ENCODE data around the gene TMEM234. TPM values are rescaled to one million over a fixed set of nuclear protein-coding genes. Genes with fewer than 3 reads are reported as not detected.
A peak's percentile ranks its signal among the peaks of the same experiment; 100 is the strongest.

Gene TMEM234
- polyA plus RNA-seq, 1 donor = 11.3 TPM

DNA sequence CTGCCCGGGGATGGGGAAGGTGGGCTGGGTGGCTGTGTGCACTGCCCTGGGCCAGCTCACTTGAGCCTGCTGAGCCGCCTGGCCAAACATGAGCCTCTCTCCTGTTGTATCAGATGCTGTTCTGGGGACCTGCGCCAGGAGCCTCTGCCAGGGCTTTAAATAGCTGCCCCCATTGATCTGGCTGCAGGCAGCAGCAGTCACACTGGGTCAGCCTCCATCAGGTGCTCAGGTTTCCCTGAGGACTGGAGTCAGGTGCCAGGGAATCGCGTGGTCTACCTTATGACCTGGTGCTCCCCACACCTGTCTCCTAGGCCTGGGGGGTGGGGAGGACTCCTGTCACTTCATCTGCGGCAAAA, 22.5 kb downstream of the TMEM234 start:
- peak; percentile 45 for DNase-seq

DNA sequence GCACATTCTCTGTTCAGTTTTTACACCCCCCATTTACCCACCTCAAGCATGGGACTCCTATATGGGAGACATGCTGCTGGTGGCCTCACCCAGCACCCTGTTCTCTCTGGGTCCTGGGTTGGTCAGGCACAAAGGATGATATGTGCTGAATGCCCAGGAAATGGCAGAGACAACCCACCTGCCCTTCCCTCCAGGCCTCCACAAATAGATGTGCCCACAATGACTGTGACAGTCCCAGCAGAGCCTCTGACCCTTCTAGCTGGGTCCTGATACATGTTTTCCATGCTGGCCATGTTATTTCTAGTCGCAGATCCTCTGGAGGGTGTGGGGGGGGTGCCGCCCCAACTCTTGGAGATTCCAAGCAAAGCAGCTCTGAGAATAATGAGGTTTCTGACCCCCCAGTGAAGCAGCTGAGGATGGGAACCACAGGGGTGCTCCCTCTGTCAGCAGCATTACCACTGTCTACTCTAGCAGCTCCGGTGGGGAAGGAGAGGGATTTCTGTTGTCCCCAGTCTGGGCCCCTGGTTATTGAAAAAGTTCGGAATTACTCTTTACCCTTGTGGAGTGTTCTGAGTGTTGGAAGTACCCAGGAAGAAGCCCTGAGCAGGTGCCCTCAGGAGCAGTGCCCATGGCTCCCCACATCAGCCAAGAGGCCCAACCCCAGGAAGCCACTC, 23.0 kb downstream of the TMEM234 start:
- no peak for DNase-seq

DNA sequence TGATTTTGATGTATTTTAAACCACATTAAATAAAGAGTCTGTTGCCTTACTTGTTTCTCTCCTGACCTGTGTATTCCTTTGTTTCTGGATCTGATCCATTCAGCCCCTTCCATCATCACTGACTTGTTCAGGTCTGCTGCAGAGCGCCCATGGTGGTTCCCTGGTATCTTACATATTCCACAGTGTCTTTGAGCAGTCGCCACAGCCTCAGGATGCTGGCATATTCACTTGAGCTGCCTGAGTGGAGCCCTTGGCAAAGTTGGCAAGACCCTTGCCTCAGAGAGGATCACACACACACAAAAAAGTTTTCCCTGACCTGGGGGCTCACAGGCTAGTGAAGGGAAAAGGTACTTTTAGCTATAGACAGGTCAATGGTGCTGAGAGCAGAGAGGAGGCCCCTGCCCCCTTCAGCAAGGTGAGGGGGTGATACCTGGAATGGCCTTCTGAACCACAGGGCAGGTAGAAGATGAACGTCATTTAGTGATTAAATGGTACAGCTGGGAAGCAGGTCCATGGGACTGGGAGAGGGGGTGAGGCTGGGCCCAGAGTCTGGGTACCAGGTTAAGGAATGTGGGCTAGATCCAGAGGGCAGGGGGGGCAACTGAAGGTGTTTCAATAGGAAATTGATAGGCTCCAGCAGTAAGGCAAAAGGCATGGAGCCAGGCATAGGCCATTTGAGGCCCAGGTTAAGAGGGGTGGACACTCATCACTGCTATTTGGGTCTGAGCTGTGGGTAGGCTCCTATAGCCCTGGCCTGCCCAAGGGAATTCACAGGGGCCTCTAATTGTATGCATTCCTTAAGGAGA, 23.7 kb downstream of the TMEM234 start:
- DNase-seq = no peak

DNA sequence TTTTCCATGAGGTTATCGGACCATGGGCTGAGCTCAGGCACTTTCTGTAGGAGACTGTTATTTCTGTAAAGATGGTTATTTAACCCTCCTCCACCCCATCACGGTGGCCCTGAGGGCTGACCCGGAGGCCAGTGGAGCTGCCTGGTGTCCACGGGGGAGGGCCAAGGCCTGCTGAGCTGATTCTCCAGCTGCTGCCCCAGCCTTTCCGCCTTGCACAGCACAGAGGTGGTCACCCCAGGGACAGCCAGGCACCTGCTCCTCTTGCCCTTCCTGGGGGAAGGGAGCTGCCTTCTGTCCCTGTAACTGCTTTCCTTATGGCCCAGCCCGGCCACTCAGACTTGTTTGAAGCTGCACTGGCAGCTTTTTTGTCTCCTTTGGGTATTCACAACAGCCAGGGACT, 24.3 kb downstream of the TMEM234 start:
- no peak for DNase-seq

DNA sequence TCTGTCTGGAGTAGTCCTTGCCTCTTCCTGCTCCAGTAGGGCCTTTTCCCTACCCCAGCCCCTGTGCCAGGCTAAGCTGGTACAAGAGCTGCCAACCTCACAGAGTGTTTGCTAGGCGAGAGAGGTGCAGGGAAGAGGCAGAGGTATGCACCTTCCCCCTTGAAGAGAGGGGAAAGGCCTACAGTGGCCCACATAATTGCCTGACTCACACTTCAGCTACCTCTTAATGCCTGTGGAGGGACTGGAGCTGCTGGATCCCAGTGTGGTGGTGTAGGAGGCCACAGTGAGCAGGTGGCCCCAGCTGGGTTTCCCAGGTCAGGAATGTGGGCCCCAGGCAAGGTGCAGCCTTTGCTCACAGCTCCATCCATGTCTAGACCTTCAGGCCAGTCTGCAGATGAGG, 25.1 kb downstream of the TMEM234 start:
- DNase-seq = no peak

DNA sequence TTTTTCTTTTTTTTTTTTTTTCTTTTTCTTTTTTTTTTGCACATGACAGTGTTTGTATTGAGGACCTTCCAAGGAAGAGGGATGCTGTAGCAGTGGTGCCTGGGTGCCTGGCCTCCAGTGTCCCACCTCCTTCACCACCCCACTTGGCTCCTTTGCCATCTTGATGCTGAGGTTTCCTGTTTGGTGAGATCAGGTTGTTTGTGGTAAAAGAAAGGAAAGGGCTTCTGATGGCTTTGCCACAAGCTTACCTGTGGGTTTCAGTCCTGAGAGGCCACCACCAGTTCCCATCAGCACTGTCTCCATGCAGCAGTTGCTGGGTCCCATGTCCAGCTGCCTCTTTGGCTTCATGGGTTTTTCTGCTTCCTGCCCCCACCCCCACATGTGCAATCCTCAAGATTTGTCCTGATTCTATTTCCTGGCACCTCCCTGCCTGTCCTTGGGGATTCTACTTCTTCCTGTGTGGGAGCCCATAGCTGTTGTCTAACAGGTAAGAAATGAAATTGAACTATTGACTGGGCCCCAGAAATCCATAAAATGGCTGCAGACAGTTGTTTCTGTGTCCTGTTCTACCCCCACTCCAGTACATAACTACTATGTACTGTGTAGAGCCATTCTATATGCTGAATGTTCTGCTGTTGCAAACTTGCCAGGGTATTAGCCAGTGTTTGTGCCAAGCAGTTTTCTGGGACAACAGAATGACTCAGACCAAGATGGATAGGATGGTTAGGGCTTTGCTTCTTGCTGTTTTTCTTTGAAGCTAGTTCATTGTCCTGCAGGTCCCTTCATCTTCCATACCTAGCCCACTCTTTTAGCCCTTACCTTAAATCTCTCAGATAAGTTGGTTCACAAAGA, 26.0 kb downstream of the TMEM234 start:
- DNase-seq = no peak

DNA sequence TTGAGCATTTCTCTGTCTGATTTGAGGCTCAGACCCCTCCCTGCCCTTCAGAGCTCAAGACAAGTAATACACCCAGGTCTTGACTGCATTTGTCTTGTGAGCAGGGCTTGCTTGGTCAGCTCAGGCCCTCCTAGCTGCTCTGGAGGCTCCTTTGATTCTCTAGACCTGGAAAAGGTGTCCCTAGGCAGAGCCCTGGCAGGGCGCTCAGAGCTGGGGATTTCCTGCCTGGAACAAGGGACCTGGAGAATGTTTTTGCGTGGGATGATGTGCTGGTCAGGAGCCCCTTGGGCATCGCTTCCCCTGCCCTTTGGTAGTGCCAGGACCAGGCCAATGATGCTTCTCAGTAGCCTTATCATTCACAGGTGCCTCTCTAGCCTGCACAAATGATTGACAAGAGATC, 26.6 kb downstream of the TMEM234 start:
- DNase-seq = no peak

DNA sequence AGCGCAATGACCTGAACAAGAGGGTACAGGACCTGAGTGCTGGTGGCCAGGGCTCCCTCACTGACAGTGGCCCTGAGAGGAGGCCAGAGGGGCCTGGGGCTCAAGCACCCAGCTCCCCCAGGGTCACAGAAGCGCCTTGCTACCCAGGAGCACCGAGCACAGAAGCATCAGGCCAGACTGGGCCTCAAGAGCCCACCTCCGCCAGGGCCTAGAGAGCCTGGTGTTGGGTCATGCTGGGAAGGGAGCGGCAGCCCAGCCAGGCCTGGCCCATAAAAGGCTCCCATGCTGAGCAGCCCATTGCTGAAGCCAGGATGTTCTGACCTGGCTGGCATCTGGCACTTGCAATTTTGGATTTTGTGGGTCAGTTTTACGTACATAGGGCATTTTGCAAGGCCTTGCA, 27.2 kb downstream of the TMEM234 start:
- no peak for DNase-seq

DNA sequence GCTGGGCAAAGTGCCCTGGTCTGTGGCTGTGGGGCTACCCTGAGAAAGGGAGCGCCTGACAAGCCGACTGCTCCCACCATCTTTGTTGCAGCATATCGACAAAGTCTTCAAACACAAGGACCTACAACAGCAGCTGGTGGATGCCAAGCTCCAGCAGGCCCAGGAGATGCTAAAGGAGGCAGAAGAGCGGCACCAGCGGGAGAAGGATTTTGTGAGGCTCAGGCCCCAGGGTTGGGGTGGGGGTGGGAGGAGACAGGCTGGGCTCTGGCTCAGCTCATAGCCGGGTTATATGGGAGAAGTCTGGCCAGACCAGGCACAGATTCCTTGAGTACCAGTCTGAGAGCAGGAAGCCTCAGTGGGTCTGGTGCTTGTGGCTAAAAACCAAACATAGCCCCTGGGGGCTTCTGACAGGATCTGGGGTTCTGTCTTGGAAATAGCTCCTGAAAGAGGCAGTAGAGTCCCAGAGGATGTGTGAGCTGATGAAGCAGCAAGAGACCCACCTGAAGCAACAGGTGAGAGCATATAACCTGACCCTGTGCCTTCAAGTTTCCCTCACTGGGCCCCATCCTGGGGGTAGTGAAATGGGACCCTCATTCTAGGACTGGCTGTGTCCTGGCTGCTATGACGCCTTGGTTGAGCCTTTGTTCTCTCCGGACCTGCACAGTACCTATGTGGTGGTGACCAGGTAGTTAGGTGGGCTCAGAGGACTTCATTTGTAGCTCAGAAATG, 29.8 kb downstream of the TMEM234 start:
- DNase-seq = no peak

DNA sequence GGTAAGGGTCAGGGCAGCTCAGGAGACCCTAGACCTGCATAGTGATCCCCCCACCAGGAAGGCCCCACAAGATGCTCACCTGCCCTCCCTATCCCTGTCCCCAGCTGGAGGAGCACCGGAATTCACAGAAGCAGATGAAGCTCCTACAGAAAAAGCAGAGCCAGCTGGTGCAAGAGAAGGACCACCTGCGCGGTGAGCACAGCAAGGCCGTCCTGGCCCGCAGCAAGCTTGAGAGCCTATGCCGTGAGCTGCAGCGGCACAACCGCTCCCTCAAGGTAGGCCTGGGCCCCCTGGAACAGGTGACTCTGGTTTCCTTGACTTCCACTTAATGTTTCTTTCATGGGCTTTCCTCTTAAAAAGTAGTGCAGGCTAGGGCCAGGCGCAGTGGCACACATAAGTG, 34.3 kb downstream of the TMEM234 start:
- DNase-seq = no peak

DNA sequence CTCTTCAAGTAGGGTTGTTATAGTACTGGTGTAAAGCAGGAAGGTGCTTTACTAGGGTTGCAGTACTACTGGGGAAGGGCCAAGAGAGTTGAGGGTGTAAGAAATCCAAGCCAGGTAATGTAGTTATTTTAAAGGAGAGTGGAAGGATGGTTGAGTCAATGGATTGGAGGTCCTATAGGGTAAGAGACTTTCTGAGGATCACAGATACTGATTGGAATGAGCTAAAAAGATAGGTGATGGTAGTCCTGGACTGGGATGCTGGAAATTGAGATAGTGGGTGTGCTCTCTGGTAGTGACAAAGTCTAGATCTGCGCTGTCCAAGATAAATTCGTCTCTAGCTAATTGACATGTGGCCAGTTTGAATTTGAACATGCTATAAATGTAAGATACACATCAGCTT, 35.7 kb downstream of the TMEM234 start:
- no peak for DNase-seq

DNA sequence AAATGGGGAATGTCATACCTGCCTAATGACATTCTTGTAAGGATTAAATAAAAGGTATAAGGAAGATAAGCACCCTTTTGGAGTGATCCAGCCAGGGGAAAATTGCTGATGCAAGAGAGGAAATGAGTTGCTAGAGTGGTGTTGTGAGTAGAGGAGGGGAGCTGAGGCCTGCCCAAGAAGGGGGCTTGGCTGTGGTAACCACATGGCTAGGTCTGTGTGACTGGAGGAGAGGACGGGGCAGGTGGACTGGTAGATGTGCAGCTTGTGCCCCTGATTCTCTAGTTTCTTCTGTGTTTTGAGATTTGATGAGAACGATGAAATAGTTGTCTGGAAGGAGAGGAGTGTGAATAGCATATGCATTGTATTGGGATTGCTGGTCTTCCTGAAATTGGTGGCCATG, 36.1 kb downstream of the TMEM234 start:
- no peak for DNase-seq

DNA sequence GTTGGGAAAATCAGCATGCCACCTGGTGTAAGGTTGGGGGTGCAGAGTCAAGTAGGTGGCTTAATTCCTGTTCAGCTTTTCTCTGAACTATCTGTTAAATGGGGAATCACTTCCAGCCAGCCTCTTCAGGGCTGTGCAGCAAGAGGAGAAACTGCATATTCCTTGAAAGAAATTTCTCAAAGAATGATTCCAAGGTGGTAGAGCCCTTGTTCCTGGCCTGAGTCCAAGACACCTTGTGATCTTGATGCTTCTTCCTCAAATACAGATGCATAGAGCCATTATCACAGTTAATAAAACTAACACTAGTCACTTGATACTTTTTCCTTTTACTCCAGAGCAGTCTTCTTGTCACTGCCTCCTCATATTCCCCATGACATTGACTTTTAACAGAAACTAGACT, 37.5 kb downstream of the TMEM234 start:
- no peak for DNase-seq

DNA sequence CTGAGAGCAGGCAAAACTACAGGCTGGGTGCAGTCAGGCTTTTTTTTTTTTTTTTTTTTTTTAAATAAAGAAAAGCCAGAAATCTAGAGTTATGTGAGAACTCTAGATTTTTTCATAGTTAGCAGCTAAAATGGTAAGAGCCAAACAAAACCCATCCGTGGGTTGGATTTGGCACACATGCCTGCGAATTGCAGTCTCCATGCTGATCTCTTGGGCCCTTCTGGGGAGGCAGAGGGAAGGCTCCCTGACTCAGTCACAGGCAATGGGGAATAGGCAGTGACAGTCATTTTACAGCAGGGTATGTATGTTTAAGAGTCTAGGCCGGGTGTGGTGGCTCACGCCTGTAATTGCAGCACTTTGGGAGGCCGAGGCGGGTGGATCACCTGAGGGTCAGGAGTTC, 40.1 kb downstream of the TMEM234 start:
- DNase-seq = no peak

DNA sequence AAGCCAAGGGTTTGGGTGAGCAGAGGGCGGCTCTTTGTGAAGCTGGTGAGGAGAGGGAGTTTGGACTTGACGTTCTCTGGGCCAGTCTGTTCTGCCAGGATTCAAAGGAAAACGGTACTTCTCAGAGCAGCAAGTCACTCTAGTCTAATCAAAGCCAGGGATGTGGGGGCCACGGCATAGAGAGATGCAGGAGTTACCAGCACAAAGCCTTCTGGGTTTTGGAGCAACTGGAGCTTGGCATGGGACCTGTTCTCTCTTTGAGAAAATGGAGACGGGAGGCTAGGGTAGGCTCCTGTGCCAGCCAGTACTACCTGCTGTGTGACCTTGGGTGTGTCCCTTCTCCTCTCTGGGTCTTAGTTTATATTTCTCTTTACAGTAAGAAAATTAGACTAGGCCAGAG, 40.6 kb downstream of the TMEM234 start:
- no peak for DNase-seq

DNA sequence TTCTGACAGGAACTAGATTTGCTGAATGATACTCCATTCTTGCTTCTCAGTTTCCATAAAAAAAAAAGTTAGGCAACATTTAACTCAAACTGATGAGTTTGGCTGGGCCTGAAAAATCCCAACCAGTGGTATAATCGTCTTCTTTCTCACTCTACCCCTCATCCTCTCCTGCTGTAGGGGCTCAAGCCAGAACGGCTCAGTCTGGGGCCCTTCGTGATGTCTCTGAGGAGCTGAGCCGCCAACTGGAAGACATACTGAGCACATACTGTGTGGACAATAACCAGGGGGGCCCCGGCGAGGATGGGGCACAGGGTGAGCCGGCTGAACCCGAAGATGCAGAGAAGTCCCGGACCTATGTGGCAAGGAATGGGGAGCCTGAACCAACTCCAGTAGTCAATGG, 41.1 kb downstream of the TMEM234 start:
- no peak for DNase-seq

DNA sequence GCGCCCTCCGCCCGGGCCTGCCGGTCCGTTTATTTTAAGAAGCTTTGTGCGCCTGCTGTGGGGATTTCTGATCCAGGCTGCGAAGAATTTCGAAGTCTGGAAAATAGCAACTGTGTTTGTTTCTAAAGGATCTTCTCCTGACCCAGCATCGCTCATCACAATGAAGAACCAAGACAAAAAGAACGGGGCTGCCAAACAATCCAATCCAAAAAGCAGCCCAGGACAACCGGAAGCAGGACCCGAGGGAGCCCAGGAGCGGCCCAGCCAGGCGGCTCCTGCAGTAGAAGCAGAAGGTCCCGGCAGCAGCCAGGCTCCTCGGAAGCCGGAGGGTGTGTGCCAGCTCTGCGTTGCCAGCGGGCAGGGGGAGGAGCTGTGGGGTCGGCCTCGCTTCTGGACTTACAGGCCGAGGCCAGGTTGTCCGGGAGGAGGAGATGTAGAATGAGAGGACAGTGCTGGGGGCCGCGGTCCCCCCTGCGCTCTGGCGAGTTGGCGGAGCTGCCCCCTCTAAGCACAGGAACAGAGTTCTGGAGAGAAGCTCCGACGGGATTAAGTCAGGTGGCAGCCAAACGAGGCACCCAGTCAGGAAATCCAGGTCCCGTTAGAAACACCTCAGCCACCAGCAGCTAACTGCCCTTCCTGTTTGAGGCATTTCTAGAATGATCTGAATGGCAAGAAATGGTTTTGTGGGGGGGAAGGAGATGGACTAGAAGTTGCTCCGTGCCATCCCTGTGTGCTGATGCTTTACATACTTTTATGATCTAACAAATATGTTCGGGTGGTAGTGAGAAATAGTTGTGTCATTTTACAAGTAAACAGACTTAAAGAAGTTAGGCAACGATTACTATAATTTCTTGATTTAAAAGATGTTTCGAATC, 41.7 kb downstream of the TMEM234 start:
- peak; percentile 40 for DNase-seq

DNA sequence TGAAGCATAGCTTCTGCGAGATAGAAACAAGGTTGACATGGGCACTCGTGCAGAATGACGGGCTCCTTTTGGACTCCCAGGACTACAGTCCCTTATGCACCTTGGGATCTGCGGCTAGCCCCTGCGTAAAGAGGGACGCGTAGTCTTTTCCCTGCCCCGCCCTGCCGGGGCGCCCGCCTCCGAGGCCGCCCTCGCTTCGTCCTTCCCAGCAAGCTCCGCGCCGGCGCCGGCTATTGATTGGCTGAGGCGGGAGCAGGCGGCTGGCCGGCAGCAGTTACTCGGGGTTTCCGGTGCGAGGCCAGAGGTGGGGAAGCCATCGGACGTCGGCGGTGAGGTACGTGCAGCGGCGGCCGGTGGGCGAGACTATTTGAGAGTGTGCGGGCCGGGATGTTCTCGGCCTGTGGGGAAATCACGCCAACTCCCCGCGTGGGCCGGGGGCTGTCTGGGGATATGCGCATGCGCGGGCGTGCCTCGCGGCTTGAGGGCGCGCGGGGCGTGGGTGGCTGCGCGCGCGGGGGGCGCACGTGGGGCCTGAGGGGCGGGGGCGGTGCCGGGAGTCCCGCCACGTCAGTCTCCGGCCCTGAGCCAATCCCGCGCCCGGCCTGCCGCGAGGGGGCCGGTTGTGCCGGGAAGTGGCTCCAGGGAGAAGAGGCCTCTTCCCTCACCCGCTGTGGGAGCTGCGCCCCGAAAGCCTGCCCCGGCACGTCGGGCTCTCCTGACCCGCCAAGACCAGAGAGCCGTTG, 42.5 kb downstream of the TMEM234 start, which contains the start of gene TXLNA:
TSS of gene TXLNA (plus strand) at position 233 of the 743 bp plus-strand sequence. CDS start 671 bp downstream, outside the sequence.
- DNase-seq = peak; percentile 95

DNA sequence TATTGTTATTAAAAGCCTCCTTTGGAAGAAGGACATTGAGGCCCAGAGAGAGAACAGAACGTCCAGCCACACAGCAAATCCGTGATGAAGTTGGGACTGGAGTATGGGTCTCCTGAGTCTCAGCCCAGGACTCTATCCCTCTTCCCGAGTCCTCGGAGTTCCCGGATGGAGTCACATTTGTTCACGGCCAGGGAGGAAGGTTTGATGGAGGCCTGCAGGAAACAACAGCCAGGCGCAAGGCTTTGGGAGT, 43.0 kb downstream of the TMEM234 start:
- DNase-seq = no peak

DNA sequence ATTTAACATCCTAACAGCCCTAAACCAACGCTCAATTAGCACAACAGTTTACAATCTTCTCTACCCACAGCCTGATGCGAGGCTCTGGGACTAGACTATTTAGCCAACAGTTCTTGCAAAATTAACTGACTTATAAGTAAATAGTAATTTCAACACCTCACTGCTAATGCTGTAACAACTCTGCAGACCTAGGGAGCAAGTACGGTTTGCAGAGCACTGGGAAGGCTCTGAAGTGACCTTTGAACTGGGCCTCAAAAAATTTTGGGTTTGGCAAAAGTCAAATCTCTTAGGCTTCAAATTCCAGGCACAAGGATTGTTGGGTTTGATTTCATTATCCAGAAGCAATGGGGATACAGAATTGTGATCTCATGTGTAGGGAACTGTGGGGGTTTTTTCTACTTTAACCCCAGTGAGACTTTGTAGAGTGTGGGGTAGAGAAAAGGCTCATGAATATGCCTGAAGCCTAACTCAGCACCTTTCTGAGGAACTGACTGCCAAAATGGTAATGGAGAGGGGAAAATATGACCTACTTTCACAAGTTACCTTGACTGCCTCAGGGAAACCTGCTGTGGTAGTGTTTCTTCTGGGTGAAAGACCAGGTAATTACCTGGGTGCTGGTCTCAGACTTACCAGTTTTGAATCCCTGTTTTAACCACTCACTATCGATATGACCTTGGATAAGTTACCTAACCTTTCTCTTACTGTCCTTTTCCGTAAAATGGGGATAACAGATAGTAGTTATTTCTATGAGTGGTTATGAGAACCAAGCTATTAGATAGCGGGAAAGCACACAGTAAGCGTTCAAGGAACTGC, 43.6 kb downstream of the TMEM234 start:
- DNase-seq = no peak
